Measurements from ENCODE around the gene SRF. TPM values are rescaled to one million over a fixed set of nuclear protein-coding genes. Genes with fewer than 3 reads are reported as not detected.
A peak's percentile ranks its signal among the peaks of the same experiment; 100 is the strongest.

Gene SRF
- total RNA-seq, 1 experiment from 2014 or later: 33.2 TPM

GRCh38 chr6:43159599-43159998 lies 11.5 kb upstream of the SRF start:
- no peak overlapping the region for H3K4me3 ChIP-seq (ENCODE audit: low read depth, low read length, poor library complexity, severe bottlenecking)
- no peak for DNase-seq (ENCODE audit: low spot score)
- CTCF ChIA-PET: no interaction called here
- intact Hi-C loops (cut with micrococcal nuclease; ENCODE audit: unreplicated experiment): no loop called here
- no peaks in the 10 kb centered on the region for H3K27me3 ChIP-seq (replicated peaks; ENCODE audit: insufficient read depth, low read depth, low read length, poor library complexity)
- H3K9me3 ChIP-seq (ENCODE audit: low read depth, low read length, poor library complexity, severe bottlenecking): no peaks in the 10 kb centered on the region
- no peak for TF ChIP-seq CTCF (conservative IDR thresholded peaks at IDR 0.05; ENCODE audit: low read depth, low read length)
- TF ChIP-seq EZH2 (IDR thresholded peaks at IDR 0.05; ENCODE audit: borderline replicate concordance, low read depth, low read length, poor library complexity, severe bottlenecking): no peak
- no peak overlapping the region for H3K27ac ChIP-seq (ENCODE audit: low read depth, low read length, poor library complexity, severe bottlenecking)
- BruUV-seq (replicated peaks): no TSS peak
- H3K4me1 ChIP-seq (ENCODE audit: insufficient read depth, low read length, poor library complexity, severe bottlenecking): no peaks in the 10 kb centered on the region
- H3K36me3 ChIP-seq (ENCODE audit: insufficient read depth, low read length, poor library complexity, severe bottlenecking): no peaks in the 10 kb centered on the region
- POLR2A ChIA-PET (ENCODE audit: low non-redundant PET): no interaction called here

GRCh38 chr6:43163899-43164298 lies 7.2 kb upstream of the SRF start:
- Histone ChIP-seq H3K4me3 (ENCODE audit: low read depth, low read length, poor library complexity, severe bottlenecking) (no peak overlapping the region), H3K36me3 (ENCODE audit: insufficient read depth, low read length, poor library complexity, severe bottlenecking) (no peaks in the 10 kb centered on the region), H3K27me3 (replicated peaks; ENCODE audit: insufficient read depth, low read depth, low read length, poor library complexity) (no peaks in the 10 kb centered on the region), H3K4me1 (ENCODE audit: insufficient read depth, low read length, poor library complexity, severe bottlenecking) (no peaks in the 10 kb centered on the region), H3K27ac (ENCODE audit: low read depth, low read length, poor library complexity, severe bottlenecking) (no peak overlapping the region), H3K9me3 (ENCODE audit: low read depth, low read length, poor library complexity, severe bottlenecking) (no peaks in the 10 kb centered on the region)
- no peak for DNase-seq (ENCODE audit: low spot score)
- intact Hi-C loops (cut with micrococcal nuclease; ENCODE audit: unreplicated experiment): no loop called here
- POLR2A ChIA-PET (ENCODE audit: low non-redundant PET): interaction anchor here (0.6 kb wide), 1 partner anchor 130 kb away, joined by 3 read pairs; no protein-coding TSS in a partner anchor
- CTCF ChIA-PET: interaction anchor here (0.6 to 0.7 kb wide), 3 partner anchors 44 to 165 kb away, joined by 3 to 4 read pairs (median 3); no protein-coding TSS in a partner anchor
- no TSS peak for BruUV-seq (replicated peaks)
- no peak for TF ChIP-seq CTCF (conservative IDR thresholded peaks at IDR 0.05; ENCODE audit: low read depth, low read length)
- no peak for TF ChIP-seq EZH2 (IDR thresholded peaks at IDR 0.05; ENCODE audit: borderline replicate concordance, low read depth, low read length, poor library complexity, severe bottlenecking)

- TF ChIP-seq CTCF (conservative IDR thresholded peaks at IDR 0.05; ENCODE audit: low read depth, low read length): no peak
- TF ChIP-seq EZH2 (IDR thresholded peaks at IDR 0.05; ENCODE audit: borderline replicate concordance, low read depth, low read length, poor library complexity, severe bottlenecking): no peak
- no peaks in the 10 kb centered on the region for H3K27me3 ChIP-seq (replicated peaks; ENCODE audit: insufficient read depth, low read depth, low read length, poor library complexity)
- intact Hi-C loops (cut with micrococcal nuclease; ENCODE audit: unreplicated experiment): loop anchor here (5.0 kb wide), 1 partner anchor 197 kb away; the partner anchor contains the start of gene ZNF318
- ChIA-PET POLR2A (ENCODE audit: low non-redundant PET) (interaction anchor here (0.5 to 0.9 kb wide), 3 partner anchors 9 to 241 kb away, joined by 3 to 4 read pairs (median 3); no protein-coding TSS in a partner anchor), CTCF (interaction anchor here (1.2 kb wide), 1 partner anchor 27 kb away, joined by 3 read pairs; no protein-coding TSS in a partner anchor)
- H3K4me1 ChIP-seq (ENCODE audit: insufficient read depth, low read length, poor library complexity, severe bottlenecking): peaks cover 27% of the 10 kb centered on the region
- peak overlapping the region; percentile 88 for H3K4me3 ChIP-seq (ENCODE audit: low read depth, low read length, poor library complexity, severe bottlenecking)
- peak overlapping the region; percentile 94 for H3K27ac ChIP-seq (ENCODE audit: low read depth, low read length, poor library complexity, severe bottlenecking)
- DNase-seq (ENCODE audit: low spot score): no peak
- H3K36me3 ChIP-seq (ENCODE audit: insufficient read depth, low read length, poor library complexity, severe bottlenecking): peaks cover 9% of the 10 kb centered on the region
- BruUV-seq (replicated peaks): no TSS peak
- no peaks in the 10 kb centered on the region for H3K9me3 ChIP-seq (ENCODE audit: low read depth, low read length, poor library complexity, severe bottlenecking)
Measured at GRCh38 chr6:43170417-43170930, 595 bp upstream of the SRF start.

Data from A673 (cell line).